Erythroblast (primary cell): Measurements from ENCODE around the gene PLA2G6.

ENCODE experiments used
- GATA1 ChIP-seq: IDR thresholded peaks from 2 replicates; pipeline ENCODE4 v1.6.1; 2011; ENCODE audit warnings: low read depth, mild to moderate bottlenecking, control low read depth, low read length, moderate library complexity
- POLR2A ChIP-seq: IDR thresholded peaks from 2 replicates; pipeline ENCODE4 v1.6.1; 2011; ENCODE audit warnings: mild to moderate bottlenecking, low read length

GRCh38 chr22:38110008-38110862 lies 71.4 kb downstream of the PLA2G6 start, which contains the start of gene BAIAP2L2:
- TF ChIP-seq POLR2A (no peak), GATA1 (no peak)
